Left colon (tissue), 2 donors: Measurements from ENCODE around the gene SLC50A1. TPM values are rescaled to one million over a fixed set of nuclear protein-coding genes. Genes with fewer than 3 reads are reported as not detected.
"Not testable (repeated sequence)": the region's sequence is repeated elsewhere in the genome, so short reads cannot be mapped to it uniquely, and the experiment has no call there.

Experiments used
- ATAC-seq: fragments of 200-7000 bp; cut with Tn5 transposase; one replicate; pipeline ENCODE4 v1.9.1; 2020; ENCODE audit warnings: mild to moderate bottlenecking, moderate library complexity
- DNase-seq, 2 donors: peaks; one replicate each; pipeline ENCODE4 v3.0.0-alpha.2; 2020
- intact Hi-C, 2 donors: fragments of 100-400 bp; cut with DNase I in 1 of 2; cut with micrococcal nuclease in 1 of 2; formaldehyde crosslinking; loops; one replicate each; pipeline versions ENCODE4 v1.11.2 to v1.14.0; 2022; cut with DNase I, micrococcal nuclease
- total RNA-seq, 2 donors: library from RNA; stranded (reverse); fragmentation: NEBNext Ultra II Directional; extraction: Animal tissue kit (Norgen Biotek cat#: 25700); gene quantifications; one replicate each; pipeline ENCODE4 v1.2.1, GENCODE V29; 2021
- donor health status: DM: no; HTN: no; CAD: no.
- donor health status: DM: yes; HTN: yes; CAD: no.

The SLC50A1 gene
- total RNA-seq, 2 donors from 2014 or later = 70.6 to 107 TPM

GRCh38 chr1:155128755-155129473 is 6.7 kb upstream of the SLC50A1 start:
- intact Hi-C loops = no loop called here
- ATAC-seq (peak; percentile 52), DNase-seq (peak; percentile 81 to 85)

GRCh38 chr1:155130272-155131006 is 5.2 kb upstream of the SLC50A1 start:
- no peak for DNase-seq
- intact Hi-C loops = no loop called here
- no peak for ATAC-seq

GRCh38 chr1:155131285-155131684 is 4.4 kb upstream of the SLC50A1 start:
- no peak for DNase-seq
- no peak for ATAC-seq

GRCh38 chr1:155131856-155132255 is 3.8 kb upstream of the SLC50A1 start:
- intact Hi-C loops = no loop called here
- ATAC-seq (no peak), DNase-seq (no peak)

More at GRCh38 chr1:155131285-155131684, 4.4 kb upstream of the SLC50A1 start:
- intact Hi-C loops = no loop called here

GRCh38 chr1:155133799-155134281 is 1.8 kb upstream of the SLC50A1 start:
- intact Hi-C loops = no loop called here
- no peak for DNase-seq
- ATAC-seq = no peak

- DNase-seq = no peak
- no peak for ATAC-seq
- intact Hi-C loops = no loop called here
Measured at GRCh38 chr1:155134322-155134721, 1.3 kb upstream of the SLC50A1 start.

GRCh38 chr1:155134880-155135414 is 705 bp upstream of the SLC50A1 start:
- intact Hi-C loops = no loop called here
- peak; percentile 89 to 96 for DNase-seq
- peak; percentile 67 for ATAC-seq

- ATAC-seq = peak; percentile 29
- intact Hi-C loops = no loop called here
- DNase-seq = peak; percentile 53 to 75
Measured at GRCh38 chr1:155136748-155137147, 1.1 kb downstream of the SLC50A1 start.

- intact Hi-C loops = no loop called here
- no peak for ATAC-seq
- DNase-seq = no peak
Measured at GRCh38 chr1:155137154-155137949, 1.7 kb downstream of the SLC50A1 start.

- intact Hi-C loops = no loop called here
- DNase-seq = peak; percentile 93 to 94
- peak; percentile 58 for ATAC-seq
Measured at GRCh38 chr1:155139895-155140629, 4.4 kb downstream of the SLC50A1 start, which contains the start of gene DPM3. Gene DPM3 (minus strand): TSS chr1:155140531. CDS start chr1:155140240, 291 bp downstream.

GRCh38 chr1:155140630-155140953 is 4.9 kb downstream of the SLC50A1 start:
- ATAC-seq = no peak
- intact Hi-C loops = no loop called here
- DNase-seq = no peak

GRCh38 chr1:155141749-155142148 is 6.1 kb downstream of the SLC50A1 start:
- no peak for ATAC-seq
- no peak for DNase-seq
- intact Hi-C loops = no loop called here

- intact Hi-C loops = no loop called here
- ATAC-seq = no peak
- DNase-seq = no peak
Measured at GRCh38 chr1:155145491-155145890, 9.8 kb downstream of the SLC50A1 start.

- intact Hi-C loops, ATAC-seq, DNase-seq: not testable (repeated sequence)
Measured at GRCh38 chr1:155155996-155156643, 20.5 kb downstream of the SLC50A1 start.

GRCh38 chr1:155158991-155159390 is 23.3 kb downstream of the SLC50A1 start:
- intact Hi-C loops = no loop called here
- no peak for DNase-seq
- no peak for ATAC-seq

GRCh38 chr1:155160128-155160527 is 24.5 kb downstream of the SLC50A1 start:
- ATAC-seq = no peak
- DNase-seq = no peak
- intact Hi-C loops = no loop called here

GRCh38 chr1:155162631-155163030 is 27.0 kb downstream of the SLC50A1 start:
- intact Hi-C loops, DNase-seq, ATAC-seq: not testable (repeated sequence)

GRCh38 chr1:155163785-155164184 is 28.1 kb downstream of the SLC50A1 start:
- DNase-seq, intact Hi-C loops, ATAC-seq: not testable (repeated sequence)
